Esophagus squamous epithelium (tissue), 5 donors: ENCODE results near the gene NUDT1. TPM values are rescaled to one million over a fixed set of nuclear protein-coding genes. Genes with fewer than 3 reads are reported as not detected.

Experiments
- DNase-seq: peaks from one replicate; lab custom pipeline; 2025; lab: John Stamatoyannopoulos, UW
- H3K27ac ChIP-seq, 4 donors: fragments of 200-600 bp; sonication (generic); one replicate each; pipeline ENCODE4 v1.5.1; 2016 to 2019; ENCODE audit warnings: mild to moderate bottlenecking in 1 of 4
- H3K27me3 ChIP-seq, 4 donors: fragments of 200-600 bp; sonication (generic); 1 replicate in 3 of 4; 2 replicates in 1 of 4; pipeline versions ENCODE4 v1.5.1 to v1.6.0; 2017 to 2021; ENCODE audit warnings: antibody characterized with exemption in 1 of 4
- H3K36me3 ChIP-seq, 3 donors: fragments of 200-600 bp; sonication (generic); one replicate each; pipeline ENCODE4 v1.5.1; 2016 to 2019
- H3K4me1 ChIP-seq, 3 donors: fragments of 200-600 bp; sonication (generic); one replicate each; pipeline ENCODE4 v1.5.1; 2017 to 2019
- H3K4me3 ChIP-seq, 4 donors: fragments of 200-600 bp; sonication (generic); 1 replicate in 3 of 4; 2 replicates in 1 of 4; pipeline ENCODE4 v1.5.1; 2016 to 2019; ENCODE audit warnings: mild to moderate bottlenecking in 2 of 4, moderate library complexity in 1 of 4
- H3K9me3 ChIP-seq, 3 donors: fragments of 200-600 bp; sonication (generic); one replicate each; pipeline ENCODE4 v1.5.1; 2016 to 2019
- POLR2A ChIP-seq, 4 donors: fragments of 450-650 bp; IDR thresholded peaks; one replicate each; pipeline ENCODE4 v1.6.1; 2017; ENCODE audit warnings: antibody characterized with exemption in 4 of 4, mild to moderate bottlenecking in 4 of 4, moderate library complexity in 3 of 4
- WGBS, 2 donors: methylation state at CpG; one replicate each; pipeline ENCODE4 v1.1.5; 2018; 5-methylcytosine and 5-hydroxymethylcytosine counted together
- intact Hi-C: fragments of 100-400 bp; cut with DNase I; formaldehyde crosslinking; loops from one replicate; pipeline ENCODE4 v1.15.0; 2022
- total RNA-seq, 4 donors: library from RNA; depleted of rRNA; stranded (reverse); fragments of >200 nt; gene quantifications; one replicate each; pipeline ENCODE4 v1.1.0, GENCODE V29; 2016
- TF ChIP-seq, protein P1 (sequence below), 6 experiments: fragments of 450-650 bp in 4 of 6; fragments of 200-600 bp in 2 of 6; sonication (generic) in 2 of 6; IDR thresholded peaks; one replicate each; pipeline ENCODE4 v1.5.1; 2016 to 2019; ENCODE audit warnings: antibody characterized with exemption in 6 of 6, mild to moderate bottlenecking in 4 of 6, moderate library complexity in 4 of 6
- donor health status: DM: yes; HTN: yes; CAD: no.

NUDT1 gene
- total RNA-seq, 4 donors from 2014 or later, result 16.3 to 51.7 (median 28.2) TPM

DNA sequence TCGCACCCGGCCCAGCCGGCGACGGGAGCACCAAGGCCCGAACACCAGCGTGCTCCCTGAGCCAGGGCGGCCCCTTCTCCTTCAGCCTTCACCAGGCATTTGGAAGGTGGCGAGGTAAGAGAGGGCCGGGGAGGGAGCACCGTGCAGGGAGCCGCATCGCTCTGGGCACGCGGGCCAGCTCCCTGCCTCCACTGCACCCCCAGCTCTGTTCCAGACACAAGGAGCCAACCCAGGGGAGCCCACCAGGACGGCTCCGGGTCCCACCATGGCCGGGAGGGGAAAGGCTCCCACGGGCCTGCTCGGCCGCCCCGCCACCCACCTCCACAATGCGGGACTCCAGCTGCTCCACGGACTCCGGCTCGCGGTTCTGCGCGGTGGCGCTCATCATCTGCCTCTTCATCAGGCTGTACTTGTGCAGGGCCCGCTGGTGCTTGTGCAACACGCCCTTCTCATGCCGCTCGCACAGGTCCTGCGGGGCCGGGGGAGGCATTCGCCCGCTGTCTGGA lies 15.1 kb downstream of the NUDT1 start:
- no peak overlapping the region for H3K27ac ChIP-seq
- H3K9me3 ChIP-seq, result no peaks in the 10 kb centered on the region
- H3K27me3 ChIP-seq, result no peaks in the 10 kb centered on the region
- no peak for TF ChIP-seq POLR2A (IDR thresholded peaks at IDR 0.05)
- TF ChIP-seq, protein P1, sequence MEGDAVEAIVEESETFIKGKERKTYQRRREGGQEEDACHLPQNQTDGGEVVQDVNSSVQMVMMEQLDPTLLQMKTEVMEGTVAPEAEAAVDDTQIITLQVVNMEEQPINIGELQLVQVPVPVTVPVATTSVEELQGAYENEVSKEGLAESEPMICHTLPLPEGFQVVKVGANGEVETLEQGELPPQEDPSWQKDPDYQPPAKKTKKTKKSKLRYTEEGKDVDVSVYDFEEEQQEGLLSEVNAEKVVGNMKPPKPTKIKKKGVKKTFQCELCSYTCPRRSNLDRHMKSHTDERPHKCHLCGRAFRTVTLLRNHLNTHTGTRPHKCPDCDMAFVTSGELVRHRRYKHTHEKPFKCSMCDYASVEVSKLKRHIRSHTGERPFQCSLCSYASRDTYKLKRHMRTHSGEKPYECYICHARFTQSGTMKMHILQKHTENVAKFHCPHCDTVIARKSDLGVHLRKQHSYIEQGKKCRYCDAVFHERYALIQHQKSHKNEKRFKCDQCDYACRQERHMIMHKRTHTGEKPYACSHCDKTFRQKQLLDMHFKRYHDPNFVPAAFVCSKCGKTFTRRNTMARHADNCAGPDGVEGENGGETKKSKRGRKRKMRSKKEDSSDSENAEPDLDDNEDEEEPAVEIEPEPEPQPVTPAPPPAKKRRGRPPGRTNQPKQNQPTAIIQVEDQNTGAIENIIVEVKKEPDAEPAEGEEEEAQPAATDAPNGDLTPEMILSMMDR (IDR thresholded peaks at IDR 0.05), result no peak
- H3K4me3 ChIP-seq, result no peak overlapping the region
- peaks cover 0 to 71% (median 5%) of the 10 kb centered on the region in 3 donors for H3K36me3 ChIP-seq
- no peaks in the 10 kb centered on the region for H3K4me1 ChIP-seq
- intact Hi-C loops, result no loop called here
- 87 to 92% methylated on average over 3 to 5 of the region's 38 CpGs for WGBS, 2 donors
- DNase-seq, result no peak

DNA sequence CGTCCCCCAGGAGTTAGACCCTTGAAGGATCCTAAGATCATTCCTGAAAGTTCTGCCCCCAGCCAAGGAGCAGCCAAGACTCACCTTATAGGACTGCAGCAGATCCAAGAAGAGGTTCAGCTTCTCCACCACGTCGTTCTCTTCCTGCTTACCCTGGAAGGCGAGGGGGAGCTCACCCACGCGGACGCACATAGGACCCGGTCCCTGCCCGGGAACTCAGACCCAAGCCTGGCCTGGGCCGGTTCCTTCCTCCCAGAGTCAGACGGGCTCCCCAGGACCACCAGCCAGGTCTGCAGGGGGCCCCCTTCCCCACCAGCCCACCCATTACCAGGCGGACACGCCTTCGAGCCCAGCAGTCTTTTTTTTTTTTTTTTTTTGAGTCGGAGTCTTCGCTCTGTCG lies 15.6 kb downstream of the NUDT1 start:
- Histone ChIP-seq H3K36me3 (peaks cover 0 to 77% (median 5%) of the 10 kb centered on the region in 3 donors), H3K9me3 (no peaks in the 10 kb centered on the region), H3K4me3 (no peak overlapping the region), H3K27me3 (no peaks in the 10 kb centered on the region), H3K27ac (no peak overlapping the region), H3K4me1 (no peaks in the 10 kb centered on the region)
- TF ChIP-seq, protein P1 (IDR thresholded peaks at IDR 0.05), result no peak
- TF ChIP-seq POLR2A (IDR thresholded peaks at IDR 0.05), result no peak
- 88 to 98% methylated on average over 9 to 11 of the region's 17 CpGs for WGBS, 2 donors
- DNase-seq, result no peak
- intact Hi-C loops, result no loop called here

DNA sequence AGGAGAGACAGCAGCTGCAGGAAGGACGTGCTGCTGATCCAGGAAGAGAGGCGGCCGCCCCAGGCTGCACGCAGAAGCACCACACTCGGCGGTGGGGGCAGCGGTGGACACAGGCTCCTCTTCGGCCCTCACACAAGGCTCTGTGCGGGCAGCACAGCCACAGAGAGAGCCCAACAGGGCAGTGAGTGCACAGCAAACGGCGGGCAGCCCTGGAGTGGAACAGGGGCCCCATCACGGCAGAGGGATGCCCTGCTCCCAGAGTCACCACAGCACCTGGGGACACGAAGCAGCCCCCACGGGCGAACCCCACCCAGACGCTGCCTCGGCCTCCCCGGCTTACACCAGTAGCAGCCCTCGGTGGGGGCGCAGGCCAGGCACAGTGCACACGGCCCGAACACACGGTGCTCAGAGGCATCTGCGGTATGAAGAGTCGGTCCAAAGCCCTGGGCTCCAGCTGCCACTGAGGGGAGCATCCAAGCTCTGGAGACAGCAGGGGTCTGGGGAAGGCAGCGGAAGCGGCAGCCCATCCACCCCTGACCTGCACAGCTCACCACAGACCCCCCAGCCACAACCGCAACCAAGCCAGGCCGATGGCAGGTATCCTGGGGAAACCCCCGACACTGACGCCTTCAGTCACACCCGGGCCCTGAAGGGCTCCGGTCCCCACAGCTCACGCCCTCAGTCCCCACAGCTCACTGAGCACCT lies 16.8 kb downstream of the NUDT1 start:
- 91% methylated on average over 16 of the region's 34 CpGs; no CpG with 5 or more reads in 1 of the 2 donors for WGBS, 2 donors
- TF ChIP-seq, protein P1 (IDR thresholded peaks at IDR 0.05), result no peak
- no peak for TF ChIP-seq POLR2A (IDR thresholded peaks at IDR 0.05)
- Histone ChIP-seq H3K27me3 (no peaks in the 10 kb centered on the region), H3K4me1 (no peaks in the 10 kb centered on the region), H3K36me3 (peaks cover 5 to 82% (median 10%) of the 10 kb centered on the region in 3 donors), H3K27ac (no peak overlapping the region), H3K9me3 (no peaks in the 10 kb centered on the region), H3K4me3 (no peak overlapping the region)
- intact Hi-C loops, result no loop called here
- DNase-seq, result no peak

DNA sequence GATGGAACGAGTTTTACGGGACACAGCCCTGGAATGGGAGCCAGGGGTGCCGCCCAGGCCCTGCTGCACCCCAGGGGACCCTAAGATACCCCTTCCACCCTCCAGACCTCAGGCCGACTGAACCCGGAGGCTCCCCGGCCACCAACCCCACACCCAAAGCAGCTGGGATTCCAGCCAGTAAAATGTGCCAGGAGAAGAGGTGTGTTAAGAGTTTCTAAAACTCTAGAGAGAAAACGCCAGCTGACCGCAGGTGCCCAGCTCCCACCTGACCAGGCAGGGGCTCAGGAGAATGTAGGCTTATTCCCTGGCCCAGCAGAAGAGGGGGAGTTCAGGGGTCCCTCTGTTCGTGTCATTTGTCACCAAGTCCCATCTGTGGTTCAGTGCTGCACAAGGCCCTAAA lies 17.5 kb downstream of the NUDT1 start:
- Histone ChIP-seq H3K9me3 (no peaks in the 10 kb centered on the region), H3K36me3 (peaks cover 5 to 82% (median 10%) of the 10 kb centered on the region in 3 donors), H3K4me1 (no peaks in the 10 kb centered on the region), H3K27ac (no peak overlapping the region), H3K4me3 (no peak overlapping the region), H3K27me3 (no peaks in the 10 kb centered on the region)
- WGBS, 2 donors, result 74 to 86% methylated on average over 4 of the region's 9 CpGs
- no peak for DNase-seq
- intact Hi-C loops, result no loop called here
- no peak for TF ChIP-seq POLR2A (IDR thresholded peaks at IDR 0.05)
- TF ChIP-seq, protein P1 (IDR thresholded peaks at IDR 0.05), result no peak

DNA sequence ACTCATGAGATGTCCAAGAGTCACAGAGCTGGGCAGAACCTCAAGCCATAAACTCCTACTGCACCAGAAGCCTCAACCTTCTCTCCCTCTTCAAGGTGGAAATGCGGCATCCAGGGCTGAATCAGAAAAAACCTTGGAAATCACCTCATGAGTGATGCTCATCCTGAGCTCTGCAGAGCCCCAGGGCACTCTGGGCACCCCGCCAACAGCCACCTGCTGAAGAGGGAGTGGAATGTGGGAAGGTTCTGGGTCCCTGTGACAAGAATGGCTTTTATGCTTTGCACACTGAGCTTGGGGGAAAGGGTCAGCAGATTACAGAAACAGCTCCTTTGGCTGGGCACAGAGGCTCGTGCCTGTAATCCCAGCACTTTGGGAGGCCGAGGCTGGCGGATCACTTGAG lies 18.8 kb downstream of the NUDT1 start:
- Histone ChIP-seq H3K4me3 (no peak overlapping the region), H3K36me3 (peaks cover 5 to 70% (median 10%) of the 10 kb centered on the region in 3 donors), H3K27ac (no peak overlapping the region), H3K4me1 (no peaks in the 10 kb centered on the region), H3K9me3 (no peaks in the 10 kb centered on the region), H3K27me3 (no peaks in the 10 kb centered on the region)
- intact Hi-C loops, result no loop called here
- TF ChIP-seq, protein P1 (IDR thresholded peaks at IDR 0.05), result no peak
- TF ChIP-seq POLR2A (IDR thresholded peaks at IDR 0.05), result no peak
- WGBS, 2 donors, result 37 to 40% methylated on average over 1 to 3 of the region's 5 CpGs
- DNase-seq, result no peak
